SH-SY5Y (cell line): ENCODE measurements around the gene VAPB.

Source experiments
- GATA2 ChIP-seq: IDR thresholded peaks from 2 replicates; pipeline ENCODE4 v1.6.1; 2011; ENCODE audit warnings: mild to moderate bottlenecking, low read depth, low read length
- GATA3 ChIP-seq: IDR thresholded peaks from 2 replicates; pipeline ENCODE4 v1.6.1; 2011; ENCODE audit warnings: low read depth, mild to moderate bottlenecking, low read length, moderate library complexity

DNA sequence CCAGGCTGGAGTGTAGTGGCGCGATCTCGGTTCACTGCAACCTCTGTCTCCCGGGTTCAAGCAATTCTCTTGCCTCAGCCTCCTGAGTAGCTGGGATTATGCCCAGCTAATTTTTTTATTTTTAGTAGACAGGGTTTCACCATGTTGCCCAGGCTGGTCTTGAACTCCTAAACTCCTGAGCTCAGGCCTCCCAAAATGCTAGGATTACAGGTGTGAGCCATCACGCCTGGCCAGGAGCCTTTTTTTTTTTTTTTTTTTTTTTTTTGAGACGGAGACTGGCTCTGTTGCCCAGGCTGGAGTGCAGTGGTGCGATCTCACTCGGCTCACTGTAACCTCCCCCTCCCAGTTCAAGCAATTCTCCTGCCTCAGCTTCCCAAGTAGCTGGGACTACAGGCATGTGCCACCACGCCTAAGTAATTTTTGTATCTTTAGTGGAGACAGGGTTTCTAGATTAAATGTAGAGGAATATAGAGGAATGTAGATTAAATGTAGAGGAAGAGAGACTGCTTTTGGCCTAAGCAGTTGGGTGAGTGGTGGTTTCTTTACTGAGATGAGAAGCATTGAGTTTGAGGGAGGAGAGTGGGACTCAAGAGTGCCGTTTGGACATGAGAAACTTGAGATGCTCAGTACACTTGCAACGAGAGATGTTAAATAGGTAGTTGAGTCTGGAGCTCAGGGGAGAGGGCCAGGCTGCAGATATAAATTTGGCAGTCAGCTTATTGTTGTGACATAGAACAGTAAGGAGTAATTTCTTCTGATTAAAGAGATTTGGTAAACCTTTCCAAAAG, 16.7 kb downstream of the VAPB start:
- TF ChIP-seq GATA2, result no peak
- no peak for TF ChIP-seq GATA3
